HG03095 (cell line): ENCODE measurements around the gene AMDHD2.
A peak's percentile ranks its signal among the peaks of the same experiment; 100 is the strongest.

Experiments used
- ATAC-seq: cut with Tn5 transposase; IDR thresholded peaks from one replicate; pipeline ENCODE4 v1.9.1; 2021; ENCODE audit warnings: moderate library complexity; ENCODE audit not compliant: unreplicated experiment

The AMDHD2 gene

DNA sequence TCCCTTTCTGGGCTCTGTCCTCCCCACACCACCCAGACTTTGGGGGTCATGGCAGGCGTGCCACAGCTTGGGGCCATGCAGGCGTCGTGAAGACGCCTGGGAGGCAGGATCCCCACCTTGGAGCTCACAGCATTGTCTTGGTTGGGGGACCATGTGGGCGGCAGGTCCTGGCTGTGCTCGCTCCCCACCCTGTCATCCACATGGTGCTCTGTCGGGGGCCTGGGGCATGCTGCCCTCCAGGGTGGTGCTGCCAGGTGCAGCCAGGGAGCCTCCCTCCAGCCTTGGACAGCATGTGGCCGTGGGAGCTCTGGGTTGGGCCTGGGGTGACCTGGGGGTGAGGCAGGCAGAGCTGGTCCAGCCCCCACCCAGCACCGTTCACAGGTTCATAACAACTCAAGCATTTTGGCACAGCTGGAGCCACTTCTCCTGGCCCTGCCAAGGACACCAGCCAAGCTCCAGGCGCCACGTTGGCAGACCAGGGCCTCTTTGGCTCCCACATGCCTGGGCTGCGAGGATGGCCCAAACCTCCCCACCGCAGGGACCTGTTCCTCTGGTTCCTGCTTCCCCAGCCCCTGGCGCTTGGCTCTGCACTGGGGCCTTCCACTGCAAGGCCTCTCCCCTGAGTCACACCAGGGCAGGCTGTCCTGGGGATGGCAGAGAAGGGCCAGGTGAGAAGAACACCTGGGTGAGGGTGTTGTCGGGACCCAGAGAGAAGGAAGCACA lies 21.5 kb upstream of the AMDHD2 start:
- no peak for ATAC-seq

DNA sequence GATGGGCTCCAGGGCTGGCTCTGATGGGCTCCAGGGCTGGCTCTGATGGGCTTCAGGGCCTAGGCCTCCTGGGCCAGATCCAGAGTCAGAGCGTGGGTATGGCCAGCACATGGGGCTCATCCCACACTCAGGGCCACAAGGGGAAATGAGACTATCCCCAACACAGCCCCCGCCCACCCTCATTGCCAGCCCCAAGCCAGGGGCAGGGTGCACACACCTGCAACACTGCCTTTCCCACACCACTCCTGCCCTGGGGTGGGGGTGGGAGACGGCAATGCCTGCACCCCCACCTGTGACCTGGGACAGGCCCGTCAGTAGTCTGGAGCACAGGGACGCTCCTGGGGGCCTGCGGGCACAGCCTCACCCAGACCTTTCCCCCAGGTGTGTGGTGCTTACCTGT lies 20.7 kb upstream of the AMDHD2 start:
- no peak for ATAC-seq

DNA sequence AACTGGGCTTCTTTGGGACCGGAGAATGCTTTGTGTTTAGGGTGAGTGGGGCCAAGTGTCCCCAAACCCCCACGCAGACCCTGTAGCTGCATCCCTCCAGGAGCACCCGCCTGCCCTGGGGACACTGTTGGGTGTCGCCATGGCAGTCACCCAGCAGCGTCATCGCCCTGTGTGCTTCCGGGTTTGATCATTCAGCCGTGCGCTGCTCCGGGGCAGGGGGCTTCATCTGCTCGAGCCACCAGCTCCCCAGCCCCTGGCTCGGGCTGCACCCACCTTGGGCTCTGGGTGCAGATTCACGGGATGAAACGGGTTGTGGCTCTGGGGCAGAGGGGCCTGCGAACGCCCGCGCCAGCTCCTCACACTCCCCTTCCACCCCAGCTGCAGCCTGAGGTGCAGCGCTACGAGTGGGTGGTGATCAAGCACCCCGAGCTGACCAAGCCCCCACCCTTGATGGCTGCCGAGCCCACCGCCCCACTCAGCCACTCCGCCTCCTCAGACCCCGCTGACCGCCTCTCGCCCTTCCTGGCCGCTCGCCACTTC lies 20.2 kb upstream of the AMDHD2 start:
- no peak for ATAC-seq

DNA sequence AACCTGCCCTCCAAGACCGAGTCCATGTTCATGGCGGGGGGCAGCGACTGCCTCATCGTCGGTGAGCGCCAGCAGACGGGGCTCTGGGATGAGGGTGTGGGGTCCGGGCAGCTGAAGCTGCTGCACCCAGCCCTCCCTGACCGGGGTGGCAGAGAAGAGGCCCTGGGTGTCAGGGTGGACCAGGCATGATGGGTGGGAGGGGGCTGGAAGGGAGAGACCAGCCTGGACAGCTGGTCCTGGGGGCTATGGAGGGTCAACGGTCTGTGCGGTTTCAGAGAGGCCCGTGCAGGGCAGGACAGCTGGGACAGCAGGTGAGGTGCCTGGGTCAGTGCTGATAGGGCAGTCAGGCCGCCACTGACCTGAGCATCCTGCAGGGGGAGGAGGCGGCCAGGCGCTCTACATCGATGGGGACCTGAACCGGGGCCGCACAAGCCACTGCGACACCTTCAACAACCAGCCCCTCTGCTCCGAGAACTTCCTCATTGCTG lies 19.7 kb upstream of the AMDHD2 start:
- no peak for ATAC-seq

DNA sequence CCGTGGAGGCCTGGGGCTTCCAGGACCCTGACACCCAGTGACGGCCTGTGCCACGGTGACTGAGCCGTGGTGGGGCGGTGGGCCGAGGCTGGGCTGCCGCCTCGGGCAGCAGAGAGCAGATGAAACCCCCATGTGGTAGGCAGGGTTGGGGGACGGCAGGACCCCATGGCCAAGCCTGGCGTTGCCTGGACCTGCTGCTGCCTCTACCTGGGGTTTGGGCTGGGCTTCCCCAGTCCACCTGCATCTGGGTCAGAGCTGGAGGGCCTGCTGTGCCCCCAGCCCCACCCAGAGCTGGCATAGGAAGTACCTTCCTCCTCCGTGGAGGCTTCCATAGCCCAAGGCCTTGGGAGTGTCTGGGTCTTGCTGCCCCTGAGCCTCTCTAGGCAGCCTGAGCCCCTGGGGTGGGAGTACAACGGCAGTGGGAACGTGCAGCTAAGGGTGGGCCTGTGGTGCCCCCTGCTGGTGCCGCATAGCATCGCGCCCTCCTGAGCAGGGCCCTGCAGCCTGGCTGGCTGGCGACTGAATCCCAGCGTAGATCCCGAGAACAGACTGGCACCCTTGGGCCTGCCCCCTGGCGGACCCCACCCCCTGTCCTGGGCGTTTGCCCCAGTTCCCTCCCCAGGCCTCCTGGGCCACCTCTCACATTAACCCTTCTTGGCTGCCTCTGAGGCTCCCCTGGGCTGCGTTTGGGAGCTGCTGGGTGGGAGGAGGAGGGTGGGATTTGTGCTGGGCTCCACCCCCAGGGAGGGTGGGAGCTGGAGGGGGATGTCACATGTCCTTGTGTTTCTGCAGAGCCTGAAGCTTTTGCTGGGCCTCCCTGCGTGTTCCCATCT lies 19.0 kb upstream of the AMDHD2 start:
- ATAC-seq = no peak

DNA sequence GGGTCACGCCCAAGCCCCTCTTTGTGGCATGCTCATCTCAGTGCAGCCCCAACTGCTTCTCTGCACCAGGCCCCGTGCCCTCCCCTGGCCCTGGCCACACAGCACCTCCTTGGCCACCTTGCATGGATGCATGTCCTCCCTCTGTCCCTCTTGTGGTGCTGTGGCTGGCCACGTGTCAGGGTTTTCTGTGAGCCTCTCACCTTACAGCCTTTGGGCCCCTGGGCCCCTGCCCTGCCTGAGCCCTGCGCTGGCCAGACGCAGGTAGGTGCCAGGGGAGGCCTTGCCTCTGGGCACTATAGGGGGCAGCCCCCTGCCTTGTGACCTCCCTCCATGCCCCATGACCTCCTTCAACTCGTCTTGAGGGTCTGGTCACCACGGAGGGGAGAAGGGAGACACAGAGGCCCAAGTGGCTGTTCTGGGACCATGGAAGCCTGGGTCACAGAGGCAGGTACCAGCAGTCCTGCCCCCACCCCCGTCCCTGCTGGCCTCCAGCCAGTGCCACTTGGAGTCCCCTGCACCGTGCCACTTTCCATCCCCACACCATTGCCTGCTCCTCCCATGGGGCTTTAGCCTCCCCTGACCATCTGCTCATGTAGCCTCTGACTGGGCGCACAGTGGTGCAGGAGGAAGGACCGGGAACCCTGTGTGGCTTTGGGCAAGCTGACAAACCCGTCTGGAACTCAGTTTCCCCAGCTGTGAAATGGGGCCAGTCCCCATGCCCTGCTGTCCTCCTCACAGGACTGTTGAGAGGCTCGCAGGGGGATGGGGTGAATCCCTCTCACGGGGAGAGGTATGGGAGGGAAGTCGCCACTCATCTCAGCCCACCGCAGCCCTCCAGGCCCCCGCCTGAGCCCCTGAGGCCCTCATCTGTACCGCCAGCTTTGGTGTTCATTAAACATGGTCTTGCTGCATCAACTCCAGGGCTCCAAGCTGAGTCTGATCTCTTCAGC lies 17.9 kb upstream of the AMDHD2 start:
- ATAC-seq = no peak

DNA sequence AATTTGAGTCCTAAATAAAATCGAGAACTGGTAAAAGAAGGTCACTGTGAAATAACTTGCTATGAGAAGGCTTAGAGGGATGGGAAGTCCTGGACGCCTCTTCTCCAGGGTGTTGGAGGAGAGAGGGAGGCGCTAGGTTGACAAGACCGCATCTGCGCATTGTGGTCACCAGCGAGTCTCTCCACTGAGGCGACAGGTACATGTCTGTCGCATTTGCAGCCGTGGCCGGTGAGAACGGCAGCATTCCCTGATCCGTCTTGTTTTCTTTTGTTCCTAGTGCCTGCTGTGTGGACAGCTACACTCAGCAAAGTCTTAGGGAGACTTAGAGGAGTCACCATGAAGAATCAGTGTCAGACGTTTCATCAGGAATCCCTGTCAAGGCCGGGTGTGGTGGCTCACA lies 14.5 kb upstream of the AMDHD2 start:
- ATAC-seq = no peak

DNA sequence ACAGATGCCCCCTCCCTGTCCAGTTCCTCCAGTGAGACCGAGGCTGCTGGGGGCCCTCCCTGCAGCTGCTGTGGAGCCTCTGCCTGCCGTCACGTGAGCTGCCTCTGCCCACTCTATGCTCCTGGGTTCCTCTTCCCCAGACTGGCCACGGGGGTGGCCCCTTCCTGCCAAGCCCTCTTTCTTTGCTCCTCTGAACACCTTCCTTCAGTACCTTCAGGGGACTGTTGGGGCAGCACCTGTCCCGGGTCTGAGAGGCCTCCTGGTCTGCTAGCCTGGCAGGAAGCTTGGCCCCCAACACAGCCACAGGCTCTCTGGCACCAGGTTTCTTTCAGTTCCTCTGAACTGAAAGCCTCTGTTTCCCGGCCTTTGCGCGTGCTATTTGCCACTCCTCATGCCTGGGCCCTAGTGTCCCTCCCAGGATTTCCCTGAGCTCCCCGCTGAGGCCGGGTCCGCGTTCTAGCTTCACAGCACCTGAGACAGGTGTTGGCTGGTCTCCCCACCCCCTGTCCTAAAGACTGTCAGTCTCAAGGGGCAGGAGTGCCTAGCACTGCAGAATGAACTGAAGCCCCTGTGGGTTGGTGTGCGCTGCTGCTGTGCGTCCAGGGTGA lies 13.0 kb upstream of the AMDHD2 start:
- ATAC-seq = peak; percentile 45

DNA sequence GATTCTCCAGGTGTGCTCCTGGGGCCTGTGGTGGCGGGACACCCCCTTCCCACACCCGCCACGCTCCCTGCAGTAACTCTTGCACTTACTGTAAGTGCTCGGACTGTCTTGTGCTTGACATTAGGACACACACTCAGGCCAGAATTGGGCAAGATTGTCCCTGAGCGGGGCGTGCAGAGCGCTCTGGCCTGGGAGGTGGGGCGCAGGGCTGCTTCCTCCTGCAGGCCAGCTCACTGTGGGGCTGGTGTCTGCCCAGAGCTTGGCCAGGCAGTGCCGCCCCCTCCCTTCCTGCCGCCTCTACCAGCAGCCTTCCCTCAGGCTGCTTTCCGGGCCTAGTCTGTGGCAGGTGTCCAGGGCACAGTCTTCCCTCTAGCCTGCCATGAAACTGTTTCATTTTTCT lies 12.5 kb upstream of the AMDHD2 start:
- ATAC-seq = peak; percentile 19

DNA sequence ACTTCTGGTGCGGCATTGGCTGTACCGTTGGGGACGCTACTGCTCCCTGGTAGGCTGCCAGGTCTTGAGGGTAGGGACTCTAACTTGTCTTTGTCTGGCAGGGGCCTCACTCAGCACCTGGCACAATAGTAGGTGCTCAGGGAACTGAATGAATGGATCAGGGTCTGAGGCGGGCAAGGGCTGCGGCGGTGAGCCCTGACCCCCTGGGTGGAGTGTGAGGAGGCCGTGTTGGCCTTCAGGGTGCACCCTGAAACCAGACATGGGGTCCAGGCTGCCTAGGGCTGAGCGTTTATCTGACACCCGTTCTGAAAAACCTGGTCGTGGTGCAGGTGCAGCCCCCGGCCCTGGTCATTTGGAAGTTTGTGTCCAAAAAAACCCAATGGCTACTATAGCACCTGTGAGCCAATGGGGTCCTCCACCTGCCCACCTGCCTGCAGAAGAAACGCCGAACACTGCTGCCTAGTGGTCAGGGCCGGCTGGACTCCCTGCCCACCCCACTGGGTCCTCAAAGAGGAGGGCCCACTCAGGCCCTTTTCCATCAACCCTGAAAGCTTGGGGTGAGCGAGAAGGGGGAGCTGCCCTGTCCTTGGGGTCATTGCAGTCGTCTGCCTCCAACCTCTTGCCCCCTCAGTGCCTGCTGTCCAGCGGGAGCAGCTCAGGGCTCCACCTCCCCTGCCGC lies 11.3 kb upstream of the AMDHD2 start:
- no peak for ATAC-seq

DNA sequence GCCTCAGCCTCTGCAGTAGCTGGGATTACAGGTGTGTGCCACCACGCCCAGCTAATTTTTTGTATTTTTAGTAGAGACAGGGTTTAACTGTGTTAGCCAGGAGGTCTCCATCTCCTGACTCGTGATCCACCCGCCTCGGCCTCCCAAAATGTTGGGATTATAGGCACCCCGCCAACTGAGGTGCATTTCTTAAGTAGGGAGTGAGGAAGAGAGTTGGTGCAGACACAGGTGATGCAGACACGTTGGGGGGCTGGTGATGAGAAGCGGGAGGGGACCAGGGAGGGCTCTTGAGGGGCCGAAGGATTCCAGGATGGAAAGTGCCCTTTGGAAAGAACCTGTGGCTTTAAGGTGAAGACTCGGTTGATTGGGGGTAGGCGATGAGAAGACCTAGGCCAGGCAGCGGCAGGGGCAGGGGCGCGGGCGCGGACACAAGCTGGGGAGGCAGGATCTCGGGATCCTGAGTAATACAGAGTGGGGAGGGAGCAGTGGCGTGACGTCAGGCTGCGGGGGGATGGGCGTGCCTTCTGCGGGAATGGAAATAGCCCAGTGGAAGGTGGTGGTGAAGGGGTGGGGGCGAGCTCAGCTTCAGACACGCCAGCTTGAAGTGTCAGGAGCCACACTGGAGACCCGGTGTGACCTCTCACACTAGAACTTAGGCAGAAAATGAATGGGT lies 8.9 kb upstream of the AMDHD2 start:
- no peak for ATAC-seq

DNA sequence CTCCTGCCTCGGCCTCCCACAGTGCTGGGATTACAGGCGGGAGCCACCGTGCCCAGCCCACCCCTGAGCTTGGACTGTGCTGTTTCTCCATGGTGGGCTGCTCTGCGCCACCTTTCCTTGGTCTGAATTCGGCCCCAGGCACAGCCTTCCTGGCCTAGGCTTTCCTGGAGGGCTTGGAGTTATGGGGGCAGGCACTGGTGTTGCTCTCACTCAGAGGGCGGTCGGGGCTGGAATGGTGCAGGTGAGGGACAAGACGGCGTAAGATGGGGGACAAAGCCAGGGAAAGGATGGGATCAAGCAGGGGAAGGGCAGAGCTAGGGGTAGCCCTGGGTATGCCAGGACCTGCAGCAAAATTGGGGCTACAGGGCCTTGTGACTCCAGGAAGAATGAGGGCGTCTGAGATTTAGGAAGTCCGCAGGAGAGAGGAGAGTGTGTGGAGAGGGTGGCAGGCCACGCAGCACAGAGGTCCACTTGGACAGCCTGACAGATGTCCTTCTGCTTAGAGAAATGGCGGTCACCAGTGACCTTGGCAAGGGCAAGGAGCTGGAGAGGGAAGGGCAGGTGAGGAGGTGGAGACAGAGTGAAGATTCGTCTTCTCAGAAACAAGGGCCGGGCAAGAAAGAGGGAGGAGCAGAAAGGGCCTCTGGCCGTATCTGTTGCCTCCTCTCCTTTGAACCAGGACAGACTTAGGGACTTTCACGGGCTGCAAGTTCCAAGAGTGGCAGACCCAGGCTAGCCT lies 8.0 kb upstream of the AMDHD2 start:
- ATAC-seq = no peak

DNA sequence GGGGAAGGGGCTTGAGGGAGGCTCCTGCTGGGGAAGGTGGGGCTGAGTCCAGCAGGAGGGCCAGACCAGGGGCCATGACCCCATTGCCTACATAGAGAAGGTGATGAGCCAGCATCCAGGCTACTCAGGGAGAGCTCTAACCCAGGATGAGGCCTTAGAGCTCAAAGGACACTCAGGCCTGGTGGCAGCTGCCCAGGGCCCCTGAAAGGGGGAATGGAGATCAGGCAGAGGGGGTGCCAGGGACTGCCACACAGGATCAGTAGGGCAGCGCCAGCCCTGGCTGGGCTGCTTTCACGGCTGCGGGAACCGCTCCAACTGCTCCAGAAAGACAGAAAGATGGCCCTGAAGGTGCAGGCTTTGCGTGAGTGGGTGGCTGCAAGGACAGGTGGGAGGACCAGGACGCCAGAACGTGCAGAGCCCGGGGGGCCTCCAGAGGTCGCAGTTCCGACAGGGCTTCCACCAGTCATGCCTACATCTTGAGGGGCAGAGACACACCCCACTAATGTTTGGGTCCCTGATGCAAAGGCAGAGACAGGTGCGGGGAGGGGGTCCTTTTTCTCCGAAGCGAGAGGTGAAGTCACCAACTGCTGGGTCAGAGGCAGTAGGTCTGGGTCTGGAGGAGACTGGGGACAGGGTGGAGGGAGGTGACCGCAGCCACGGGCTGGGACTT lies 7.3 kb upstream of the AMDHD2 start:
- ATAC-seq = no peak

DNA sequence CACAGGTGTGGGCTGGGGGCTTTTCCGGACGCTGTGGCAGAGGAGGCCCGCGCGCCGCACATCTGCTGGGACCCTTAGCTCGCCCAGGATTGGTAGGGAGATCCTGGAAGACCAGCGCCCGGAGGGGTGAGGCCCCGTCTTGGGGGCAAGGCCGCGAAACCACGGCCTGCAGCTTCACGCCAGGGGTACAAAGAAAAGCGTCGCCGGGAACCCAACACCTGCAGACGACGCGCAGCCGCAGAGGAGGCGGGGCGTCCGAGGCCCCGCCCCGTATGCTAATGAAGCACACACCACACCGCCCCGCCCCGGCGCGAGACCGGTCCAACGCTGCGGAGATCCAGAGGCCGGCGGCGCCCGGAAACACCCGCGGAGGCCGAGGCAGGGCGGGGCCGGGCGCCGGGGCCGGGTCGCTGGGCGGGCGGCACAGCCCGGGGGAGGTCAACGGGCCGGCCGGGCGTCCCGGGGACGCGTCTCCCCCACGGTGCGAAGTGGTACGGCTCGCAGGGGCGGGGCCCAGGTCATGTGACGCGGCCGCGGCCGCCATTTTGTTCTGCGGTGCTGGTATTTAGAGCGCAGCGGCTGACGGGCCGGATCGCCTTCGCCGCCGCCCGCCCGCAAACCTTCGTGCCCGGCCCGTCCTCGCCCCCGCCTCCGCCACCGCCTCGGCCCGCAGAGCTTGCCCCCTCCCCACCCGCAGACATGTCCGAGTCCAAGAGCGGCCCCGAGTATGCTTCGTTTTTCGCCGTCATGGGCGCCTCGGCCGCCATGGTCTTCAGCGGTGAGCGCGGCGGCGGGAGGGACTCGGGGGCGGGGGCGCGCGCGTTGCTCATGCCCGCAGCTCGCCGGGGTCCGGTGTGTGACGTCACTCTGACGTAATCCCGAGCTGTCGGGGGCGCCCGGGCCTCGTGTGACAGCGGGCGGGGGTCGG lies 6.5 kb upstream of the AMDHD2 start, which contains the start of gene ATP6V0C:
ATP6V0C (plus strand) TSS at position 548 of the 928 bp plus-strand sequence; CDS start at position 700, 152 bp downstream.
- peak; percentile 55 for ATAC-seq

DNA sequence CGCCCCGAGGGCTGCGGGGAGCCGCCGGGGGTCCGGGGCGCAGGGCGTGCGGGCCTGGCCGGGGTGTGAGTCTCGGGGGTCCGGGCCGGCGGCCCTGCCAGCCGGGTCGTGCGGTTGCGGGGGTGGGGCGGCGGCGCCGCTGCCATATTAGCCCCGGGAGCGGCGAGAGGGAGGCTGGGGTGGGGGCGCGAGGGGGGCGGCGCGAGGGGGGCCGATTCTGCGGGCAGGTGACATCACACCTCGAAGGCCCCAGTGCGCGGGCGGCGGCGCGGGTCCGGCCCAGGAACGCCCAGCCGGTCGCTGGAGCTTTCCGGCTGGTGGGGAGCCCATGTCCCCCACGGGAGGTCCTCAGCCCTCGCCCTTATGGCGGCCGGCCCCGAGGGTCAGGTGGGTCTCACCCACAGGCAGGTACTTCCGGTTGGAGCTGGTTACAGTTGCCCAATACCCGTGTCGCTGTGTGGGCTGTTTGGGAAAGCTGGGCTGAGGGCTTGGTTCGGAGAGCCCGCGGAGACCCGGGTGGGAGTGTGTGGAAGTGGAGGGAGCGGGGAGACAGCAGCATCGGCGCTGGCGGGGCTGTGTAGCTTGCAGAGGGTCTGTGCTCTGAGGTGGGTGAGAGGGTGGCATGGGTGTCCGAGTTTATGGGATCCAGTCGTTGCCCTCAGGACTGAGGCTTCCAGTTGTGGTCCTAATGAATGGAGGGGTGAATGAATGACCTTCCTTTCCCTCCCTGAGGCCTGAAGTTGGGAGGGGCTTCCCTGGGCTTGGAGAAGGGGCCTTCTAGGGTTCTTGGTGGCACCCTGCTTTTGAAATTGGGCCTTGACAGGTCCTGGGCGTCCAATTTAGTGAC lies 5.6 kb upstream of the AMDHD2 start:
- no peak for ATAC-seq
